ENCODE results near the gene ARFGAP1.
A peak's percentile ranks its signal among the peaks of the same experiment; 100 is the strongest.

Gene ARFGAP1

DNA sequence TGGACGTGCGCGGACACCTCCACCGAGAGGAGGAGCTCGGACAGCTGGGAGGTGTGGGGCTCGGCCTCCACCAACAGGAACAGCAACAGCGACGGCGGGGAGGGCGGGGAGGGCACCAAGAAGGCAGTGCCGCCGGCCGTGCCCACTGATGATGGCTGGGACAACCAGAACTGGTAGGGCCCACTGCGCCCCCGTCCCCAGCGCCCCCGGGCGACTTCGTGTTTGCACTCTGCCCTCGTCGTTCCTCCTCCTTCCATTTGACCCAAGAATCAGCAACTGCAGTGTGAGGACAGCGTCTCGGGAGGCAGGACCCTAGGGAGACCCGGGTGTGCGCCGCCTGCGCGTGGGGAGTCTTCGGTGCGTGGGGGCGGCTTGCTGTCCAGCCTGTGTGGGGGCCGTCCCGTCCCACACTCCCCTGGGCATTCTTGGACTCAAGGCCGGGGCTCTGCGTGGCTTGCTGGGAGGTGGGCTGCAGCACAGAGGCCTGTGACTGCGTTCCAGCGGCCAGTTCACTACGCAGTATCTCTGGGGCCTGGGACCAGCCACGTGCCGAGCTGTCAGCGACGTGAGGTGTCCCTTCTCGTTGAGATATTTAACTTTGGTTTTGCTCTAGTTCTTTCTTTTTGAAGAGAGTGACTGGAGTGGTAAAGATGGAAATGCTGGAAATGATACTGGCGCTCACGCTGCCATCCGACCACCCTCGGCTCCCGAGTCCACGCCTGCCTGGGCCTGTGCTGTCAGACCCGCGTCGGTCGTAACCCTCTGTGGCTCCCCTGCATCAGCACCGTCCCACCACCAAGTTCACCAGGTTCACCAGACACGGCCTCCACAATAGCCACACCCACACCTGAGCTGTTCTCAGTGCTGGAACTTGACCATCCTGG lies 15.3 kb downstream of the ARFGAP1 start:
- no peak for TF ChIP-seq EZH2 (IDR thresholded peaks at IDR 0.05)
- TF ChIP-seq FOXP2 (optimal IDR thresholded peaks at IDR 0.05; ENCODE audit: control extremely low read depth, extremely low read length, insufficient read depth) = no peak
- TF ChIP-seq POLR2AphosphoS5 (IDR thresholded peaks at IDR 0.05; ENCODE audit: borderline replicate concordance, low read depth, low read length) = no peak
- DNase-seq (ENCODE audit: low read depth, low spot score) = no peak

DNA sequence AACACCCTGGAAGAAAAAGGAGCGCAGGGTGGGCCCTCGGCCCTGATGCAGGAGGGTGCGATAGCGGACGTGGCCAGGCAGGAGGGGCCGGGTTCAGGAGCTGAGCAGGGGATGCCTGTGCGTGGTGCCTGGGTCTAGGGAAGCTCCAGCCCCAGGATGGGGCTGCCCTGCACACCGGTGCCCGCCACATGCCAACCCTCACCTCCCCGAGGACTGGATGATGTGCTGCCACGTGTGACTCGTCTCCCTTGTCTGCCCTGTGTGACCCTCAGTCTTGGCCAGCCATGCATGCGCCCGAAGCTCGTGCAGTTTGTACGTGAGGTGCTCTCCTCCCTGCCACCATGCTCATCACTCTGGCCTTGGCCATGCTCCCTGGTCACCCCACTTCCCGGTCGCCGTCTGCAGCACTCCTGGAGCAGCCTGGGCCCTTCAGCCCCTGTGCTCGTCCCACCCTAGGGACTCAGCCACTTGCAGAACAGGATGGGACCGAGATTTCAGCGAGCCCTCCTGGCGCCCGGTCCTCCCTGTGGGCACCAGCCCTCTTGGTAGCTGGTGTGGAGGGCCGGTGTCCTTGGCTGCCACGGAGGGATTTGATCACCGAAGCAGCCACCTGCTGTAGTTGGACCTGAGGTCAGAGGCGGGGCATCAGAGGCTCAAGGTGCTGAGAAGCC lies 16.1 kb downstream of the ARFGAP1 start:
- H3K36me3 ChIP-seq (ENCODE audit: insufficient read depth, low read length) = no peaks in the 10 kb centered on the region
- no peak overlapping the region for H3K9ac ChIP-seq (ENCODE audit: insufficient read length)

More for the DNA sequence above, 15.3 kb downstream of the ARFGAP1 start:
- no peak overlapping the region for H3K27ac ChIP-seq
- H3K9me3 ChIP-seq (ENCODE audit: low read depth, low read length) = no peaks in the 10 kb centered on the region
- H3K4me3 ChIP-seq = no peak overlapping the region
- no peaks in the 10 kb centered on the region for H3K36me3 ChIP-seq (ENCODE audit: insufficient read depth, low read length)
- H3K9ac ChIP-seq (ENCODE audit: insufficient read length) = no peak overlapping the region

GRCh38 chr20:63289311-63290135 lies 16.9 kb downstream of the ARFGAP1 start:
- no peak for DNase-seq (ENCODE audit: low read depth, low spot score)
- Histone ChIP-seq H3K36me3 (ENCODE audit: insufficient read depth, low read length) (no peaks in the 10 kb centered on the region), H3K9me3 (ENCODE audit: low read depth, low read length) (no peaks in the 10 kb centered on the region), H3K9ac (ENCODE audit: insufficient read length) (no peak overlapping the region), H3K27ac (no peak overlapping the region), H3K4me3 (no peak overlapping the region)
- TF ChIP-seq POLR2AphosphoS5 (IDR thresholded peaks at IDR 0.05; ENCODE audit: borderline replicate concordance, low read depth, low read length) = no peak
- no peak for TF ChIP-seq EZH2 (IDR thresholded peaks at IDR 0.05)
- TF ChIP-seq FOXP2 (optimal IDR thresholded peaks at IDR 0.05; ENCODE audit: control extremely low read depth, extremely low read length, insufficient read depth) = no peak

More for the DNA sequence above, 16.1 kb downstream of the ARFGAP1 start:
- no peaks in the 10 kb centered on the region for H3K9me3 ChIP-seq (ENCODE audit: low read depth, low read length)
- H3K27ac ChIP-seq = no peak overlapping the region
- no peak for DNase-seq (ENCODE audit: low read depth, low spot score)
- TF ChIP-seq EZH2 (IDR thresholded peaks at IDR 0.05) (no peak), POLR2AphosphoS5 (IDR thresholded peaks at IDR 0.05; ENCODE audit: borderline replicate concordance, low read depth, low read length) (no peak), FOXP2 (optimal IDR thresholded peaks at IDR 0.05; ENCODE audit: control extremely low read depth, extremely low read length, insufficient read depth) (no peak)
- H3K4me3 ChIP-seq = no peak overlapping the region

DNA sequence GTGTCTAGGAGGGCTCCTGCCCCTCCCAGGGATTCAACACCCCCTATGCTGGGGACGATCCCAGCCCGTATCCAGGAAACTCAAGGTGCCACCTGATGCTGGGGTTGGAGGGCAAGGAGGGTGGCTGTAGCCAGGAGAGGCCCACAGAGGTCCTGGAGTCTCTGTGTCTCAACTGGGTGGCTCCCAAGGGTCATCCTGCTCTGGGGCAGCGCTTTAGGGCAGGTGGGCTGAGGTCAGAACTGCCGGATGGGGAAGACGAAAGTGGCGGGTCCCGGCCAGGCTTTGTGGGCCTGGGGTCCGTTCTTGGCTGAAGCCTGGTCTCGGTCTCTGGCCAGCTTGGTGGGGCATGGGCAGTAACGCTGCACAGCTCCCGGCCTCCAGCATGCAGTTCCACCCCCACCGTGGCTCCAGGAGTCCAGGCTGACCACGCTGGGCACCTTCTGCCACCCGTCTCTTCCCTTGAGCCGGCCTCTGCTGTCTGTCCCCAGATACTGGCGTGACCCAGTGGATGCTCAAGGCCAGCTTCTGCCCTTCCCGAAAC lies 17.6 kb downstream of the ARFGAP1 start:
- H3K4me3 ChIP-seq = no peak overlapping the region
- no peak overlapping the region for H3K9ac ChIP-seq (ENCODE audit: insufficient read length)
- 0 out of 2 replicates have a peak, but pooled peaks have one; percentile 12 for TF ChIP-seq POLR2AphosphoS5 (IDR thresholded peaks at IDR 0.05; ENCODE audit: borderline replicate concordance, low read depth, low read length)
- no peak for TF ChIP-seq FOXP2 (optimal IDR thresholded peaks at IDR 0.05; ENCODE audit: control extremely low read depth, extremely low read length, insufficient read depth)
- no peak for TF ChIP-seq EZH2 (IDR thresholded peaks at IDR 0.05)
- H3K36me3 ChIP-seq (ENCODE audit: insufficient read depth, low read length) = no peaks in the 10 kb centered on the region
- no peaks in the 10 kb centered on the region for H3K9me3 ChIP-seq (ENCODE audit: low read depth, low read length)
- no peak for DNase-seq (ENCODE audit: low read depth, low spot score)
- H3K27ac ChIP-seq = no peak overlapping the region

GRCh38 chr20:63290677-63291472 lies 18.3 kb downstream of the ARFGAP1 start:
- DNase-seq (ENCODE audit: low read depth, low spot score) = no peak
- no peak overlapping the region for H3K4me3 ChIP-seq
- no peak overlapping the region for H3K9ac ChIP-seq (ENCODE audit: insufficient read length)
- no peaks in the 10 kb centered on the region for H3K9me3 ChIP-seq (ENCODE audit: low read depth, low read length)
- no peak overlapping the region for H3K27ac ChIP-seq
- no peaks in the 10 kb centered on the region for H3K36me3 ChIP-seq (ENCODE audit: insufficient read depth, low read length)
- TF ChIP-seq EZH2 (IDR thresholded peaks at IDR 0.05) (no peak), POLR2AphosphoS5 (IDR thresholded peaks at IDR 0.05; ENCODE audit: borderline replicate concordance, low read depth, low read length) (no peak)

DNA sequence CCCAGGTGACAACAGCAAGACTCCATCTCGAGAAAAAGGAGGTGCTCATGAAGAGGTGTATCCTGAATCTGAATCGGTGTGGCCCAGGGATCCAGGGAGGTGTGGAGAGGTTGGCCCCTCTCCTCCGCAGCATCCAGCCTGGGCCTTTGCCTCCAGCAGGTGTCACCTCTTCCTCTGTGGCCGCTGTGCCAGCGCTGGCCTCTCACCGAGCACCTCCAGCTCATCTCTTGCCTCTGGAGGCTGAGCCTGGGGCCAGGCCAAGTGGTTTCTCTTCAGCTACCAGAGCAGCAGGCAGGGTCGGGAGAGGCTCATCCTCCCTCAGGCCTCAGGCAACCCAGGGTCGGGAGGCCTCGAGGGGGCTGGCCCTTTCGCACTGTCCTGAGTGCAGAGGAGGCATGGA lies 19.2 kb downstream of the ARFGAP1 start:
- Histone ChIP-seq H3K9ac (ENCODE audit: insufficient read length) (no peak overlapping the region), H3K9me3 (ENCODE audit: low read depth, low read length) (no peaks in the 10 kb centered on the region), H3K36me3 (ENCODE audit: insufficient read depth, low read length) (no peaks in the 10 kb centered on the region), H3K27ac (no peak overlapping the region), H3K4me3 (no peak overlapping the region)
- TF ChIP-seq POLR2AphosphoS5 (IDR thresholded peaks at IDR 0.05; ENCODE audit: borderline replicate concordance, low read depth, low read length) = no peak
- no peak for TF ChIP-seq FOXP2 (optimal IDR thresholded peaks at IDR 0.05; ENCODE audit: control extremely low read depth, extremely low read length, insufficient read depth)
- TF ChIP-seq EZH2 (IDR thresholded peaks at IDR 0.05) = no peak
- no peak for DNase-seq (ENCODE audit: low read depth, low spot score)

GRCh38 chr20:63292292-63292701 lies 19.7 kb downstream of the ARFGAP1 start:
- Histone ChIP-seq H3K36me3 (ENCODE audit: insufficient read depth, low read length) (no peaks in the 10 kb centered on the region), H3K9ac (ENCODE audit: insufficient read length) (no peak overlapping the region), H3K4me3 (no peak overlapping the region), H3K9me3 (ENCODE audit: low read depth, low read length) (no peaks in the 10 kb centered on the region), H3K27ac (no peak overlapping the region)
- TF ChIP-seq FOXP2 (optimal IDR thresholded peaks at IDR 0.05; ENCODE audit: control extremely low read depth, extremely low read length, insufficient read depth) (no peak), EZH2 (IDR thresholded peaks at IDR 0.05) (no peak), POLR2AphosphoS5 (IDR thresholded peaks at IDR 0.05; ENCODE audit: borderline replicate concordance, low read depth, low read length) (no peak)
- DNase-seq (ENCODE audit: low read depth, low spot score) = no peak
